C4-2B (cell line): Measurements from ENCODE around the gene CBX6.

Experiments
- H3K27ac ChIP-seq: fragments of 450-650 bp; 2 replicates; pipeline ENCODE4 v1.5.1; 2017
- CTCF ChIP-seq: fragments of 450-650 bp; conservative IDR thresholded peaks from 2 replicates; pipeline ENCODE4 v1.5.1; 2017; ENCODE audit warnings: mild to moderate bottlenecking
- ZFX ChIP-seq: fragments of 450-650 bp; IDR thresholded peaks from 2 replicates; pipeline ENCODE4 v1.6.1; 2017

The CBX6 gene

GRCh38 chr22:38823076-38823475, 48.9 kb downstream of the CBX6 start:
- no peak overlapping the region for H3K27ac ChIP-seq
- TF ChIP-seq ZFX (no peak), CTCF (no peak)

- H3K27ac ChIP-seq, result no peak overlapping the region
- no peak for TF ChIP-seq CTCF
- no peak for TF ChIP-seq ZFX
Measured at GRCh38 chr22:38820020-38820419, 52.0 kb downstream of the CBX6 start.

GRCh38 chr22:38819387-38819940, 52.6 kb downstream of the CBX6 start:
- no peak overlapping the region for H3K27ac ChIP-seq
- TF ChIP-seq ZFX (no peak), CTCF (no peak)

- no peak overlapping the region for H3K27ac ChIP-seq
- TF ChIP-seq ZFX, result no peak
- no peak for TF ChIP-seq CTCF
Measured at GRCh38 chr22:38817196-38817595, 54.8 kb downstream of the CBX6 start.

- no peak overlapping the region for H3K27ac ChIP-seq
- TF ChIP-seq CTCF (no peak), ZFX (no peak)
Measured at GRCh38 chr22:38815842-38816241, 56.2 kb downstream of the CBX6 start.
